Raji (cell line): ENCODE data around the gene MUC4.

ENCODE experiments used
- POLR2A ChIP-seq: IDR thresholded peaks from 2 replicates; pipeline ENCODE4 v1.6.1; 2011; ENCODE audit warnings: low read depth, low read length, control low read depth; ENCODE audit not compliant: insufficient read depth

The MUC4 gene

GRCh38 chr3:195806916-195807231 is 4.9 kb downstream of the MUC4 start:
- TF ChIP-seq POLR2A, result no peak

- no peak for TF ChIP-seq POLR2A
These were observed 5.4 kb downstream of the MUC4 start for GRCh38 chr3:195806211-195806915.

DNA sequence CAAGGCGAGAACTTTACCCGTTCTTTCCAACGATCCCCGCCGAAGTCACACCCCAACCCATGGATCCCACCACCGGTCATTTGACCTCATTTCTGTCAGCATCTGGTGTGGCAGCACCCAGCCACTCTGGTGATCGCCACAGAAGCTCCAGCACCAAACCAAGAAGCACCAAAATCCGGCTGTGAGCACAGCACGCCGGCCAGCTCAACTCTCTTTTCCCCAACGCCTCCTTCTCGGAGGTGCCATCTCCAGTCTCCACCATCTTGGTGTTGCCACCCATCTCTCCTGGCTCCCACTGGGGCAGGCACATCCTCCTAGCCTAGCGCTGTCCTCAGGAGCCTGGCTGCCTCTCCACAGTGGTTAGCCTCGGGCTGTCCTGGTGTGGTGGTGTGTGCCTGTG is 6.5 kb downstream of the MUC4 start:
- TF ChIP-seq POLR2A, result no peak

DNA sequence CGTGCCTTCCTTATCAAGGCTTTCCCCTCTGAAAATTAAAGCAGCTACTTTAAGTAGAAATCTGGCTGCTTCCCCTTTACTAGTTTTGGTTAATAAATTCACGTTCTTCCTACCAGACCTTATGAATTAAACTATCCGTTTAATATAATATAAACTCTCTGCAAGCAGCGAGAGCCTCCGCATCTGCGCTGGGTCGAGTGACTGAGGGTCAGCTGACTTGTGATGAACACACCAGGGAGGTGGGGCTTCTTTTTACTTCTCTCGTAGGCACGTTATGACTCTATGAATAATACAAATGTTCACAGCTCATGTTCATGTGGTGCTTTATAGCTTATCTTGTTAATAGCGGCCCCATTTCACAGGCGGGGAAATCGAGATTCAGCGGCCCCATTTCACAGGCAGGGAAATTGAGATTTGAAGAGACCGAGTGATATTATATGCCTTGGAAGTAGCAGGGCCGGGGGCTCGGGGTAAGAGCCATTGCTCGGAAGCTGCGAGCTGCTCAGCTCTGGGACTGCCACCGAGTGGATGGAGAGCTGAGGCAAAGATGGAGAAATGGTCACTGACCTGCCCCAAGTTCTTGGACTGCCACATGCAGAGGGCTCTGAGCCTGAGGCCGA is 8.3 kb downstream of the MUC4 start:
- TF ChIP-seq POLR2A, result no peak

DNA sequence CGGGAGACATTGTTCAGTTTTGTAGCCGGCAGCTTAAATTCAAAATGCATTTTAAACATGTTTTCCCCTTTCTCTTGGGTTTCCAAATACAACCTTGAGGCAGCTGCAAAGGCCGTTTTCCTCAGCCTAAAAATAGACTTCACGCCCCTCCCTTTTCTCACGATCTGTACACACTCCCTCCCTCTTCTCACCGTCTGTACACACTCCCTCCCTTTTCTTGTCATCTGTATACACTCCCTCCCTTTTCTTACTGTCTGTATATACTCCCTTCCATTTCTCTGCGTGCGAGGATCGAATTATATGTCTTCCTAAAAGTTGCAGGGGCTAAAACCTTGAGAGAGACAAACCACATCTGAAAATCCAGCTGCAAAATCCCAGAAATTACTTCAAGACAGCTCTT is 8.9 kb downstream of the MUC4 start:
- TF ChIP-seq POLR2A, result no peak

GRCh38 chr3:195802261-195802701 is 9.4 kb downstream of the MUC4 start:
- TF ChIP-seq POLR2A, result no peak

DNA sequence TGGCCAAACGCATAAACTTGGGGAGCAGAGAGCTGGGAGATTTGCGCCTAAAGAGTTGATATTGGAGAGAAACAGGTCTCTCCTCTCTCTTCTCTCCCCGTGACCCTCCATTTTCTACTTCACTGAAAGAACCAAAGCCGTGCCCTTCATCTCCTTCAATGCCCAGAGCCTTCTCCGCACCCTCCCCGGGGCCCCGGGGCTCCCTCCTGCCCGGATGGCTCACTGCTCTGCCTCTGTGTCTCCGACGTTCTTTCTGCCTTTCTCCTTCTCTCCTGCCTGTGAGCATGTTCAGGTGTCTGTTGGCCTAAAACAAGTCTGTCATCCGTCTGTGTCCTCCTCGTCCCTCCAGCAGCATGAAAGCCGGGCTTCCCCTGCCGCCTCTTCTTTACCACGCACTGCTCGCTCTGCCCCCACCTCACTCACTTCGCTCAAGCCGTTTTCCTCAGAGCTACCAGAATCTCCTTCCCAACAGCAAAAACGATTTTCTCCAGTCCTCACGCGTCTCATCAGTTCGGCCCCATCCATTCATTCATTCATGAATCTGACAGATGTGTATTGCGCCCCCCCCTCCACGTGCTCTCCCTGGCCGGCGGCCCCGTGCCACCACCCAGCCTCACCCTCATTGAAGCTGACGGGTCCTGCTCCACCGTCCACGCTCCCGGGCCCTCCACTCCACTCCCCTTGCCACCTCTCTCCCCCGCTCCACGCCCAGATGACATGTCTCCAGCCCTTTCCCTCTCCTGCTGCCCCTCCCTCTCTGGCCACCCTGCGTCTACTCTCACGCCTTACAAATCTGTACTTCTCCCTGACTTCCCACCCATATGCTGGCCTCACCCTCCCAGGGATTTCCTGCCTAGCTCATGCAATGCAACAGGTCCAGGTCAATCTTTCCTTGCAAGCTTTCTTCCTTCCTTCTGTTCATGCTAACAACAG is 10.2 kb downstream of the MUC4 start:
- no peak for TF ChIP-seq POLR2A

GRCh38 chr3:195800240-195800639 is 11.5 kb downstream of the MUC4 start:
- no peak for TF ChIP-seq POLR2A

DNA sequence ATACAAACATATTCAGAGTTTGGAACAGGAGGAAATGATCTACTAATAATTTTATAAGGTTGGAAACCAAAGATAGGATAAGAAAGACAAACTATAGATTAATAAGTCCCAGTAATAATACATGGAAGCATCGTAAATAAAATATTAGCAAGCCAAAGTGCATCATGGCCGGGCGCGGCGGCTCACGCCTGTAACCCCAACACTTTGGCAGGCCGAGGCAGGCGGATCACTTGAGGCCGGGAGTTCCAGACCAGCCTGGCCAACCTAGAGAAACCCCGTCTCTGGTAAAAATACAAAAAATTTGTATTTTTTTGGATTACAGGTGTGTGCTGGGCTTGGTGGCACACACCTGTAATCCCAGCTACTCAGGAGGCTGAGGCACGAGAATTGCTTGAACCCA is 14.9 kb downstream of the MUC4 start:
- no peak for TF ChIP-seq POLR2A

- TF ChIP-seq POLR2A, result no peak
These were observed 17.0 kb downstream of the MUC4 start for GRCh38 chr3:195794708-195795107.

DNA sequence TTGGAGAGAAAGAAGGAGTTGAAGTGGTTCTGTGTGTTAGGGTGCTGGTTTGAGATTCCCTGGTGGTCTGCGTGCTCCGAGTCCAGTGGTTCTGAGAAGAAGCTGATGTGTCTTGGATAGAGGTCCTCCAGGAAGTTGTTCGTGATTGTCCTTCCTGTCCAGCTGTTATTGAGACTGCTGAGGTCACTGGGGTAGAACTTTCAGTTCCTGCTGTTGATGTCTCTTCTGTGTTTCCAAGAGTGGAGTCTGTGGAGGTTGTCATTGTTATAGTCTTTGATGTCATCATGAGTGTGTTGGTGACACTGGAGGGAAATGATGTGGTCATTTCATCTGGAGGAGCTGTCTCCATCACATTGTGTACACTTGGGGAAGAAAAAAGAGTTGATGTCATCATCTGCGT is 20.8 kb downstream of the MUC4 start:
- no peak for TF ChIP-seq POLR2A

DNA sequence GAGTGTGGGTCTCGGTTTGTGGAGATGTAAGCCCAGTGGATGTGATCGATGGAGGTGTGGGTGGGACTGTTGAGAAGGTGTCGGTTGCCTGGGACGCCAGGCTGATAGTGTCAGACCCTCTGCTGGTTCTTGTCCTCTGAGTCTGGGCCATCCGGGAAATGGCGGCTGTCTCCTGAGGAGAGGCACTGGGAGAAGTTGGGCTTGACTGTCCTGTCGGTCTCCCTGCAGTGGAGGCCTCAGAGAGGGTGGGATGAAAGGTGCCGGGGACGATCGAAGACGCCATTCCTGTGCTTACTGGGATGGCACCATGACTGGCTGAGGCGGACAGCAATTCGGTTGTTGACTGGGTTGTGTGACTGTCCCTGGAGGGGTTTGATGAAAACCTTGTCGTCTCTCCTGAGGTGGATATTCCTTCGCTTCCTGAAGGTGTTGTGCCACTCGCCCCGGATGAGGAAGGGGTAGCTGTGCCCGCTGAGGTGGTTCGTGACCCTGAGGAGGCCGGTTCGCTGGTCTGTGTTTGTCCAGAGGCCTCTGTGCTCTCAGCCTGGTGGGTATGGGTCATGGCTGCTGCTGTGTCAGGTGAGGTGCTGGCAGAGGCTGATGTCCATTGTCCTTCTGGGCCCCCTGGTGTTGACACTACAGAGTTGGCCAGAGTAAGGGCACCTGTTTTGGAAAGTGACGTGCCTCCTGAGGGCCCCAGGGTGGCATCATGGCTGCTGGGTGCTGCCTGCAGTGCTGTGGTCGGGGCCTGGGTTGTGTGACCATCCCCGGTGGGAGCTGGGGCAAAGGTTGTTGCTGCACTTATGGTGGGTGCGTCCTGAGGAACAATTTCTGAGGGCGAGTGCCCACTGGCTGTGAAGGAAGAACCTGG is 22.8 kb downstream of the MUC4 start:
- TF ChIP-seq POLR2A, result no peak

- no peak for TF ChIP-seq POLR2A
These were observed 33.8 kb downstream of the MUC4 start for GRCh38 chr3:195777975-195778374.

DNA sequence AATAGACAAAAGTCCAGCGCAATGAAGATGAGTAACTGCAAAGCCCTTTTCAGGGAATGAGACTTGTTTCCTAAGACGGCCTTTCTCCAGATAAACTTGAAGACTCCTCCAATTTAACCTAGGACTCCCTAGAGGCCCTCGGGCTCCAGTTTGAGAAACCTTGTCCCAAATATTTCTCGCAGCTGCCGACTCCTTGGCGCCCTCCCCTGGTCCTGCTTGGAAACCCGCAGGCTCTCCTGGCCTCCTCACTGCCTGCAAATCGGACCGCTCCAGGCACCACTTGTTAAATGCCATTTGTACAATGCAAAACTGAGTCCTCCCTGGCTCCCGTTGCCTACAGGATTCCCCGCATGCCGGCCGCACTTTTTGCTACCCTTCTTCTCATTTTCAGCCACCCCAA is 36.8 kb downstream of the MUC4 start:
- no peak for TF ChIP-seq POLR2A

DNA sequence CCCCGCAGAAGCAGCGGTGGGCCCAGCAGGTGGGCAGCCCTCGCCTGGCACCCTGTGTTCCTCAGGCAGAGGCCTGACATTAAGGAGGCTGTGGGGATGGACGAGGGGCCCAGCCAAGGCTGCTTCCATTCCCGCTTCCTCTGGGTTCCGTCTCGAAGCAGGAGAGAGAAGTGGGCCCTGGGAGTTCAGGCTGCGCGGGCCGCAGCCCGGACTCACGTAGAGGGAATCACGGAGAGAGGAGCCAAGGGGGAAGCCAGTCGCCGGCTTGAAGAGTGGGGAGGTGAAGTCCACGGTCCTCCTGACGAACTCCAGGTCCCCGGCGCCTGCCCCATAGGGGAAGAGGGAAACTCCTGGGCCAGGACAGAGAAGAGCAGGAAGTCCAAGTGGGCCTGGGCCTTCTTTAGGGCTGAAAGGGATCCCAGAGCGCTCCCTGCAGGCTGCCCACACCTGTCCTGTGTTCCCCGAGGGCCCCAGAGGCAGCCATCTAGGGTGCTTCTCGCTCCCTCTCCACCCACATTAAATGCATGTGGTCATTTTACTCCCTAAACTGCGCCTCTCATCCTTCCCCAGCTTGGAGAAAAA is 37.7 kb downstream of the MUC4 start:
- no peak for TF ChIP-seq POLR2A
